DND-41 (cell line): ENCODE measurements around the gene MEGF11.

Experiments
- ATAC-seq: fragments of 200-7000 bp; cut with Tn5 transposase; 3 replicates; pipeline ENCODE4 v1.9.1; 2021; ENCODE audit warnings: low read depth; ENCODE audit not compliant: insufficient read depth
- DNase-seq: peaks from one replicate; pipeline ENCODE4 v3.0.0-alpha.2; 2020
- H2AFZ ChIP-seq: 2 replicates; pipeline ENCODE4 v1.6.0; 2012; ENCODE audit warnings: low read depth, low read length
- H3K27ac ChIP-seq: 2 replicates; pipeline ENCODE4 v1.5.1; 2012; ENCODE audit warnings: low read length, inconsistent platforms
- H3K27me3 ChIP-seq: fragments of 200-600 bp; sonication (generic); 2 replicates; pipeline ENCODE4 v1.6.0; 2012; ENCODE audit warnings: low read length, mild to moderate bottlenecking, inconsistent platforms; ENCODE audit not compliant: insufficient read depth, poor library complexity
- H3K36me3 ChIP-seq: 2 replicates; pipeline ENCODE4 v1.5.1; 2012; ENCODE audit warnings: low read length, inconsistent platforms; ENCODE audit not compliant: insufficient read depth
- H3K4me1 ChIP-seq: 2 replicates; pipeline ENCODE4 v1.5.1; 2012; ENCODE audit warnings: mild to moderate bottlenecking, low read length; ENCODE audit not compliant: insufficient read depth
- H3K4me2 ChIP-seq: 2 replicates; pipeline ENCODE4 v1.6.0; 2012; ENCODE audit warnings: mild to moderate bottlenecking, moderate library complexity, low read length, inconsistent platforms; ENCODE audit not compliant: insufficient read depth
- H3K4me3 ChIP-seq, 2 experiments: fragments of 200-600 bp in 1 of 2; shearing (Covaris generic) in 1 of 2; 2 replicates each; pipeline ENCODE4 v1.5.1; 2012 to 2016; ENCODE audit warnings: inconsistent platforms in 2 of 2, low read length in 2 of 2, mild to moderate bottlenecking in 2 of 2, low read depth in 1 of 2, moderate library complexity in 1 of 2
- H3K79me2 ChIP-seq: 2 replicates; pipeline ENCODE4 v1.6.0; 2012; ENCODE audit warnings: low read length, inconsistent platforms; ENCODE audit not compliant: insufficient read depth
- H3K9ac ChIP-seq: 2 replicates; pipeline ENCODE4 v1.6.0; 2012; ENCODE audit warnings: low read depth, mild to moderate bottlenecking, inconsistent platforms, low read length, moderate library complexity
- H3K9me3 ChIP-seq: 2 replicates; pipeline ENCODE4 v1.5.1; 2012; ENCODE audit warnings: low read length, moderate library complexity, mild to moderate bottlenecking, inconsistent platforms; ENCODE audit not compliant: insufficient read depth, severe bottlenecking
- H4K20me1 ChIP-seq: 2 replicates; pipeline ENCODE4 v1.6.0; 2012; ENCODE audit warnings: low read length; ENCODE audit not compliant: insufficient read depth
- EZH2 ChIP-seq: IDR thresholded peaks from 3 replicates; pipeline ENCODE4 v1.6.1; 2012; ENCODE audit warnings: borderline replicate concordance, low read depth, mild to moderate bottlenecking, moderate library complexity, low read length, inconsistent platforms; ENCODE audit not compliant: severe bottlenecking
- TF ChIP-seq, protein P1 (sequence below): IDR thresholded peaks from 2 replicates; pipeline ENCODE4 v1.5.1; 2012; ENCODE audit warnings: borderline replicate concordance, low read length, moderate library complexity, mild to moderate bottlenecking; ENCODE audit not compliant: poor library complexity, severe bottlenecking; ENCODE audit errors: extremely low read depth

Gene MEGF11

DNA sequence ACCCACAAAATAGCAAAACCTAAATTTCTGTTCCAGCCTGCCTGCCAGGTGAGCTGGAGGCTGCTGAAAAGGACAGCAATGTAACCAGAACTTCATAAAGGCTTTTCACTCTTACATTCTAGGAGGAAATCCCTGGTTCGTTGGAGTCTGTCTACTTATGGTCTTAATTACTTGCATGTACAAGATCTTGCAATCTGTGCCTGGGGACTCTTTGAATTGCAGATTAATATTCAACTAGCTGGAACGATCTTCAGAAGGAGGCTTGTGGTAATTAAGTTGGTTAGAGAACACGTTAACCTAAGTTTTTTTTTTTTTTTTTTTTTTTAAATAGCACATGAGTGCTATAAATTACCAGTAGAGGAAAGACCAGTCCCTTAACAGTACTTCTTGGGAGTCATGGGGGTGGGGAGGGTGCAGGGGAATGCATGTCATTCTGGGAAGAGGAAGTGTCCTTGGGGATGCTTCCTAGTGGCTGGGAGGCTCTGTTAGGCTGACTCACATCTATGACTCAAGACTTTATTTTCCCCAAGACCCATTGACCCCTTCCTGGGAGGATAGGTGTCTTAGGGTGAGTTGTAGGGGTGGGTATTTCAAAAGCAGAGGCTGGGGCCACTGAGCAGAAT is 244.5 kb downstream of the MEGF11 start:
- Histone ChIP-seq H3K4me1 (no peaks in the 10 kb centered on the region), H3K9ac (no peak overlapping the region), H3K9me3 (no peaks in the 10 kb centered on the region), H3K4me2 (no peak overlapping the region), H3K79me2 (no peaks in the 10 kb centered on the region), H2AFZ (no peak overlapping the region), H3K27me3 (no peaks in the 10 kb centered on the region), H3K27ac (no peak overlapping the region), H3K36me3 (no peaks in the 10 kb centered on the region), H3K4me3 (no peak overlapping the region), H4K20me1 (no peaks in the 10 kb centered on the region)
- DNase-seq (no peak), ATAC-seq (no peak)
- no peak for TF ChIP-seq EZH2
- TF ChIP-seq, protein P1, sequence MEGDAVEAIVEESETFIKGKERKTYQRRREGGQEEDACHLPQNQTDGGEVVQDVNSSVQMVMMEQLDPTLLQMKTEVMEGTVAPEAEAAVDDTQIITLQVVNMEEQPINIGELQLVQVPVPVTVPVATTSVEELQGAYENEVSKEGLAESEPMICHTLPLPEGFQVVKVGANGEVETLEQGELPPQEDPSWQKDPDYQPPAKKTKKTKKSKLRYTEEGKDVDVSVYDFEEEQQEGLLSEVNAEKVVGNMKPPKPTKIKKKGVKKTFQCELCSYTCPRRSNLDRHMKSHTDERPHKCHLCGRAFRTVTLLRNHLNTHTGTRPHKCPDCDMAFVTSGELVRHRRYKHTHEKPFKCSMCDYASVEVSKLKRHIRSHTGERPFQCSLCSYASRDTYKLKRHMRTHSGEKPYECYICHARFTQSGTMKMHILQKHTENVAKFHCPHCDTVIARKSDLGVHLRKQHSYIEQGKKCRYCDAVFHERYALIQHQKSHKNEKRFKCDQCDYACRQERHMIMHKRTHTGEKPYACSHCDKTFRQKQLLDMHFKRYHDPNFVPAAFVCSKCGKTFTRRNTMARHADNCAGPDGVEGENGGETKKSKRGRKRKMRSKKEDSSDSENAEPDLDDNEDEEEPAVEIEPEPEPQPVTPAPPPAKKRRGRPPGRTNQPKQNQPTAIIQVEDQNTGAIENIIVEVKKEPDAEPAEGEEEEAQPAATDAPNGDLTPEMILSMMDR: no peak

DNA sequence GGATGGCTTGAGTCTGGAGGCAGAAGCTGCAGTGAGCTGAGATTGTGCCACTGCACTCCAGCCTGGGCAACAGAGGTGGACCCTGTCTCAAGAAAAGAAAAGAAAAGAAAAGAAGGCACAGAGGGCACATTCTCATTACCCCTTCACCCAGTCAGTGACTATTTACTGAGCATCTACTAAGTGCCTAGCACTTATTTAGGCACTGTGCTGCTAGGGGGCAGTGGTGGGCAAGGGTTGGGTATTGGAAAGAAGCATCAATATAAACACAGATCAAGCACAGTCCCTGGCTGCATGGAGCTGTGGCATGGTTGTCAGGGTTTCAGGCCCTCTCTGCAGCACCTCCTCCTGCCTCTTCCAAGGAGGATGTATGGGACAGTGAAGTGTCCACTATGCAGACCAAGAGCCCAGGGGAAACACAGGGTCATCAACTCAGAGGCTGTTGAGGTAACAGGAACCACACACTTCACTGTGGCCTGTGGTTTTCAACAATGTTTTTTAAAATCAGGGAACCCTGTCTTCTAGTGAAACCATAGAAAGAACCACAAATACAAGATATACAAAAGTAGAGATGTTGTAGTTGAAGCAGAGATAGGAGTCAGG is 245.8 kb downstream of the MEGF11 start:
- ATAC-seq (no peak), DNase-seq (peak; percentile 17)
- no peaks in the 10 kb centered on the region for H3K27me3 ChIP-seq
- no peaks in the 10 kb centered on the region for H3K79me2 ChIP-seq
- H3K36me3 ChIP-seq: no peaks in the 10 kb centered on the region
- TF ChIP-seq, protein P1: peak; percentile 41
- TF ChIP-seq EZH2: no peak
- H3K4me1 ChIP-seq: no peaks in the 10 kb centered on the region
- no peak overlapping the region for H3K4me2 ChIP-seq
- H3K4me3 ChIP-seq: no peak overlapping the region
- no peaks in the 10 kb centered on the region for H4K20me1 ChIP-seq
- no peak overlapping the region for H2AFZ ChIP-seq
- H3K9me3 ChIP-seq: no peaks in the 10 kb centered on the region
- H3K9ac ChIP-seq: no peak overlapping the region
- H3K27ac ChIP-seq: no peak overlapping the region

DNA sequence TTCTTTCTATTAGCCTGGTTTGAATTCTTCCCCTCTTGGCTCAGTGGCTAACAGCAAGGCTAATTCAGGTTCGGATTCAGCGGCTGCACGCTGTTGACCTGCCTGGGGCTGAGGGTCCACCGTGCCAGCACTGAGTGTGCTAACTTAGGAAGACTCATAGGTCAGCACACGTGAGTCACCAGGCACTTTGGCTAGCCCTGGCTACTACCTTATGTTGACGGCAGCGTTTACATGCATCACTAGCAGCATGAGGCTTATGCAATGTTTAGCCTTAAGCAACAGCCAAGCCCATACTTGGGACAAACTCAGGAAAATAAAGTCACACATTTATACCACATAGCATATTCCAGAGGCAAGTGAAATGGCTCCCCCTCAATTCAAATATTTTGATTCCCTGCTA is 246.6 kb downstream of the MEGF11 start:
- Histone ChIP-seq H3K27ac (no peak overlapping the region), H3K9ac (no peak overlapping the region), H3K4me3 (no peak overlapping the region), H3K4me2 (no peak overlapping the region), H3K4me1 (no peaks in the 10 kb centered on the region), H3K36me3 (no peaks in the 10 kb centered on the region), H2AFZ (no peak overlapping the region), H4K20me1 (no peaks in the 10 kb centered on the region), H3K79me2 (no peaks in the 10 kb centered on the region), H3K27me3 (no peaks in the 10 kb centered on the region), H3K9me3 (no peaks in the 10 kb centered on the region)
- DNase-seq: no peak
- no peak for TF ChIP-seq EZH2
- TF ChIP-seq, protein P1: no peak
- no peak for ATAC-seq
